H9 (cell line): Measurements from ENCODE around the gene RAB1B. TPM values are rescaled to one million over a fixed set of nuclear protein-coding genes. Genes with fewer than 3 reads are reported as not detected.

Experiments used
- DNase-seq: peaks from one replicate; pipeline ENCODE4 v3.0.0-alpha.2; 2017
- H2AFZ ChIP-seq: one replicate; pipeline ENCODE4 v1.6.1; 2013; ENCODE audit warnings: mild to moderate bottlenecking, low read length, control low read depth, moderate library complexity
- H2AK5ac ChIP-seq: 2 replicates; pipeline ENCODE4 v1.6.1; 2013; ENCODE audit warnings: low read length, control low read depth, mixed read lengths; ENCODE audit not compliant: insufficient read length
- H2BK120ac ChIP-seq: one replicate; pipeline ENCODE4 v1.6.1; 2013; ENCODE audit warnings: low read depth, mild to moderate bottlenecking, low read length, control low read depth, inconsistent platforms; ENCODE audit not compliant: poor library complexity, severe bottlenecking
- H2BK12ac ChIP-seq: 2 replicates; pipeline ENCODE4 v1.6.1; 2013; ENCODE audit warnings: low read length, control low read depth, mixed read lengths, low read depth; ENCODE audit not compliant: insufficient read length
- H2BK15ac ChIP-seq: 2 replicates; pipeline ENCODE4 v1.6.1; 2013; ENCODE audit warnings: low read depth, low read length, control low read depth
- H2BK20ac ChIP-seq: one replicate; pipeline ENCODE4 v1.6.1; 2013; ENCODE audit warnings: low read depth, mild to moderate bottlenecking, low read length, control low read depth, inconsistent platforms; ENCODE audit not compliant: poor library complexity, severe bottlenecking
- H2BK5ac ChIP-seq: 2 replicates; pipeline ENCODE4 v1.6.1; 2013; ENCODE audit warnings: low read length, control low read depth, mixed read lengths; ENCODE audit not compliant: insufficient read length
- H3K14ac ChIP-seq: 2 replicates; pipeline ENCODE4 v1.6.1; 2013; ENCODE audit warnings: low read length, control low read depth; ENCODE audit not compliant: insufficient read depth
- H3K18ac ChIP-seq: 2 replicates; pipeline ENCODE4 v1.6.1; 2013; ENCODE audit warnings: low read depth, mild to moderate bottlenecking, mixed read lengths, low read length, control low read depth; ENCODE audit not compliant: insufficient read length
- H3K23ac ChIP-seq: 2 replicates; pipeline ENCODE4 v1.6.1; 2013; ENCODE audit warnings: low read length, control low read depth, mixed read lengths, low read depth; ENCODE audit not compliant: insufficient read length
- H3K23me2 ChIP-seq: 2 replicates; pipeline ENCODE4 v1.6.1; 2013; ENCODE audit warnings: low read depth, mild to moderate bottlenecking, mixed read lengths, low read length, control low read depth; ENCODE audit not compliant: insufficient read length, poor library complexity, severe bottlenecking
- H3K27ac ChIP-seq: 2 replicates; pipeline ENCODE4 v1.5.1; 2013; ENCODE audit warnings: low read length, control low read depth, mixed read lengths, low read depth; ENCODE audit not compliant: insufficient read length
- H3K27me3 ChIP-seq: 2 replicates; pipeline ENCODE4 v1.6.1; 2013; ENCODE audit warnings: low read length, control low read depth, inconsistent platforms; ENCODE audit not compliant: insufficient read depth
- H3K4ac ChIP-seq: 2 replicates; pipeline ENCODE4 v1.6.1; 2013; ENCODE audit warnings: low read depth, mild to moderate bottlenecking, control low read depth, inconsistent platforms, low read length, moderate library complexity
- H3K4me1 ChIP-seq: 2 replicates; pipeline ENCODE4 v1.6.1; 2013; ENCODE audit warnings: low read length, control low read depth, inconsistent platforms; ENCODE audit not compliant: insufficient read depth
- H3K4me2 ChIP-seq: 2 replicates; pipeline ENCODE4 v1.6.1; 2013; ENCODE audit warnings: low read length, control low read depth, mixed read lengths; ENCODE audit not compliant: insufficient read length, insufficient read depth
- H3K56ac ChIP-seq: 2 replicates; pipeline ENCODE4 v1.6.1; 2013; ENCODE audit warnings: low read depth, mild to moderate bottlenecking, mixed read lengths, low read length, control low read depth; ENCODE audit not compliant: insufficient read length
- H3K79me1 ChIP-seq: 2 replicates; pipeline ENCODE4 v1.6.1; 2013; ENCODE audit warnings: low read depth, mild to moderate bottlenecking, moderate library complexity, low read length, control low read depth, inconsistent platforms; ENCODE audit not compliant: insufficient read depth, poor library complexity, severe bottlenecking
- H3K79me2 ChIP-seq: 2 replicates; pipeline ENCODE4 v1.6.1; 2013; ENCODE audit warnings: low read length, control low read depth, inconsistent platforms; ENCODE audit not compliant: insufficient read depth
- H3K9ac ChIP-seq: 2 replicates; pipeline ENCODE4 v1.6.1; 2013; ENCODE audit warnings: low read length, control low read depth, mixed read lengths; ENCODE audit not compliant: insufficient read length; ENCODE audit errors: extremely low read depth
- H3K9me3 ChIP-seq: one replicate; pipeline ENCODE4 v1.6.1; 2013; ENCODE audit warnings: low read depth, low read length, inconsistent platforms; ENCODE audit not compliant: control insufficient read depth
- H3T11ph ChIP-seq: one replicate; pipeline ENCODE4 v1.6.1; 2013; ENCODE audit warnings: mild to moderate bottlenecking, low read length, control low read depth, inconsistent platforms
- H4K20me1 ChIP-seq: one replicate; pipeline ENCODE4 v1.6.1; 2013; ENCODE audit not compliant: control insufficient read depth, insufficient read length, insufficient read depth
- H4K5ac ChIP-seq: 2 replicates; pipeline ENCODE4 v1.6.1; 2013; ENCODE audit warnings: low read depth, mild to moderate bottlenecking, mixed read lengths, low read length, control low read depth; ENCODE audit not compliant: insufficient read length
- H4K8ac ChIP-seq: replicated peaks from 2 replicates; pipeline ENCODE4 v1.6.1; 2013; ENCODE audit warnings: low read length, control low read depth, mixed read lengths, low read depth; ENCODE audit not compliant: insufficient read length
- H4K91ac ChIP-seq: 2 replicates; pipeline ENCODE4 v1.6.1; 2013; ENCODE audit warnings: low read depth, mild to moderate bottlenecking, moderate library complexity, mixed read lengths, low read length, control low read depth; ENCODE audit not compliant: insufficient read length
- H3K27ac Mint-ChIP-seq, 3 experiments: 2 replicates in 2 of 3; 3 replicates in 1 of 3; pipeline ENCODE4 v1.8.0; 2020 to 2021; ENCODE audit warnings: mixed read lengths in 3 of 3, mild to moderate bottlenecking in 1 of 3, moderate library complexity in 1 of 3
- H3K27me3 Mint-ChIP-seq: 2 replicates; pipeline ENCODE4 v1.8.0; 2021; ENCODE audit warnings: low read depth, mild to moderate bottlenecking, moderate library complexity, mixed read lengths
- H3K36me3 Mint-ChIP-seq, 3 experiments: 2 replicates in 2 of 3; 3 replicates in 1 of 3; pipeline ENCODE4 v1.8.0; 2020 to 2021; ENCODE audit warnings: low read depth in 3 of 3, mixed read lengths in 3 of 3; ENCODE audit not compliant: insufficient read depth in 1 of 3
- H3K4me1 Mint-ChIP-seq, 2 experiments: 2 replicates each; pipeline ENCODE4 v1.8.0; 2020; ENCODE audit warnings: mixed read lengths in 2 of 2
- H3K4me3 Mint-ChIP-seq, 2 experiments: 2 replicates in 1 of 2; 3 replicates in 1 of 2; pipeline ENCODE4 v1.8.0; 2020 to 2021; ENCODE audit warnings: mild to moderate bottlenecking in 2 of 2, mixed read lengths in 2 of 2, moderate library complexity in 1 of 2
- H3K9me3 Mint-ChIP-seq, 2 experiments: 2 replicates in 1 of 2; 3 replicates in 1 of 2; pipeline ENCODE4 v1.8.0; 2020; ENCODE audit warnings: mild to moderate bottlenecking in 2 of 2, mixed read lengths in 2 of 2, moderate library complexity in 1 of 2
- WGBS: extraction: QIAGEN DNeasy Blood & Tissue Kit; methylation state at CpG from one replicate; pipeline ENCODE4 v1.1.7; 2013; ENCODE audit warnings: missing lambda C conversion rate, low lambda C conversion rate, mixed read lengths; ENCODE audit not compliant: insufficient read length; ENCODE audit errors: extremely low coverage; 5-methylcytosine and 5-hydroxymethylcytosine counted together
- total RNA-seq: library from RNA; stranded (reverse); gene quantifications from 2 replicates; pipeline ENCODE4 v1.2.1, GENCODE V29; 2021
- TF ChIP-seq, protein P1 (sequence below): fragments of 200-600 bp; sonication (generic); conservative IDR thresholded peaks from 3 replicates; pipeline ENCODE4 v1.8.0; 2021; ENCODE audit warnings: antibody characterized with exemption, mild to moderate bottlenecking

The RAB1B gene
- total RNA-seq, 1 experiment from 2014 or later, result 118 TPM

DNA sequence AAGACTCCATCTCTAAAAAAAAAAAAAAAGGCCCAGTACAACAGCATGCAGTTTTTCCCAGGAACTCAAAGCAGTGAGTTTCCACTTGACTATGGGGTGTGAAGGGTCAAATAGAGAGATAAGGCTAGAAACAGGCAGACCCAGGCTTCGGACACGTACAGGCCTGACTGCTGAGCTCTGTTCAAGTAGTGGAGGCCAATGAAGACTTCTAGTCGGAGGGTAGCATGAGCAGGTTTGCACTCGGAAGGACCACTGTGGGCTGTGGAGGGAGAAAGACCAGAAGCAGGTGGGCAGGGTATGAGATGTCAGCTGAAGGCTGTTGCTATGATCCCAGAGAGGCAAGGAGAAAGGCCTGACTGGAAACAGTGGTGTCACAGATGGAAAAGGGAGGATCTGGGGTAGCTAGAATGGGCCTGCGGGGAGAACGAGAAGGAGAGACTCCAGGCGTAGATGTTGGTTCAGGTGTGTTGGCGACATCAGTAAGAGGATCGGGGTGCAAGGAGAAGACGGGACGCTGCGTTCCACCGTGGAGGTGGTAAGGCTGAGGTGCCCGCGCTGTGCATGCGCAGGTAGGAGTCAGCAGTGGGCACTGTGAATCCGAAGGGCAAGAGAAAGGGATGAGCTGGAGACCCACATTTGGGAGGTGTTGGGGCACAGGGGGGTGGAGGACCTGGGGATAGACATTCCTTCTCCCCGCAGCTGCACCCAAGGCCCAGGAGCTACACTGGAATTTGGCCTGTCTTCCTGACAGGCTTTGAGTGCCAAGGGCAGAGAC lies 49.4 kb upstream of the RAB1B start:
- H4K5ac ChIP-seq, result no peak overlapping the region
- H3K18ac ChIP-seq, result no peak overlapping the region
- H3K27me3 Mint-ChIP-seq, result no peaks in the 10 kb centered on the region
- H2AFZ ChIP-seq, result no peak overlapping the region
- H3K9me3 ChIP-seq, result no peaks in the 10 kb centered on the region
- H3K4me1 Mint-ChIP-seq, result peaks cover 9 to 10% of the 10 kb centered on the region in 2 experiments
- H3K4ac ChIP-seq, result no peak overlapping the region
- H2BK15ac ChIP-seq, result no peak overlapping the region
- H2BK5ac ChIP-seq, result no peak overlapping the region
- H2BK12ac ChIP-seq, result no peak overlapping the region
- H3K56ac ChIP-seq, result no peak overlapping the region
- no peak overlapping the region for H3K23ac ChIP-seq
- no peaks in the 10 kb centered on the region for H3K9me3 Mint-ChIP-seq
- no peaks in the 10 kb centered on the region for H3K4me1 ChIP-seq
- WGBS, result no CpG with 5 or more reads among the region's 18 CpGs
- no peak overlapping the region for H2AK5ac ChIP-seq
- H2BK120ac ChIP-seq, result no peak overlapping the region
- H4K20me1 ChIP-seq, result no peaks in the 10 kb centered on the region
- no peak overlapping the region for H4K91ac ChIP-seq
- no peak overlapping the region for H3K4me2 ChIP-seq
- DNase-seq, result peak; percentile 10
- no peak overlapping the region; a peak in 1 of 5 replicates for H3K4me3 Mint-ChIP-seq
- no peaks in the 10 kb centered on the region for H3K79me1 ChIP-seq
- no peak overlapping the region for H3K27ac ChIP-seq
- peaks cover 1 to 29% (median 11%) of the 10 kb centered on the region in 3 experiments; a peak in 5 of 7 replicates for H3K36me3 Mint-ChIP-seq
- H3K14ac ChIP-seq, result no peak overlapping the region
- no peaks in the 10 kb centered on the region for H3K27me3 ChIP-seq
- TF ChIP-seq, protein P1, sequence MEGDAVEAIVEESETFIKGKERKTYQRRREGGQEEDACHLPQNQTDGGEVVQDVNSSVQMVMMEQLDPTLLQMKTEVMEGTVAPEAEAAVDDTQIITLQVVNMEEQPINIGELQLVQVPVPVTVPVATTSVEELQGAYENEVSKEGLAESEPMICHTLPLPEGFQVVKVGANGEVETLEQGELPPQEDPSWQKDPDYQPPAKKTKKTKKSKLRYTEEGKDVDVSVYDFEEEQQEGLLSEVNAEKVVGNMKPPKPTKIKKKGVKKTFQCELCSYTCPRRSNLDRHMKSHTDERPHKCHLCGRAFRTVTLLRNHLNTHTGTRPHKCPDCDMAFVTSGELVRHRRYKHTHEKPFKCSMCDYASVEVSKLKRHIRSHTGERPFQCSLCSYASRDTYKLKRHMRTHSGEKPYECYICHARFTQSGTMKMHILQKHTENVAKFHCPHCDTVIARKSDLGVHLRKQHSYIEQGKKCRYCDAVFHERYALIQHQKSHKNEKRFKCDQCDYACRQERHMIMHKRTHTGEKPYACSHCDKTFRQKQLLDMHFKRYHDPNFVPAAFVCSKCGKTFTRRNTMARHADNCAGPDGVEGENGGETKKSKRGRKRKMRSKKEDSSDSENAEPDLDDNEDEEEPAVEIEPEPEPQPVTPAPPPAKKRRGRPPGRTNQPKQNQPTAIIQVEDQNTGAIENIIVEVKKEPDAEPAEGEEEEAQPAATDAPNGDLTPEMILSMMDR, result no peak
- H3K27ac Mint-ChIP-seq, result peak overlapping the region in 2 of 3 experiments; percentile 6 to 65; a peak in 3 of 7 replicates
- no peak overlapping the region for H2BK20ac ChIP-seq
- H4K8ac ChIP-seq, result no peak overlapping the region
- H3K9ac ChIP-seq, result no peak overlapping the region
- no peaks in the 10 kb centered on the region for H3K23me2 ChIP-seq
- H3T11ph ChIP-seq, result no peak overlapping the region
- no peaks in the 10 kb centered on the region for H3K79me2 ChIP-seq
